NCI-H2171 (cell line): ENCODE results near the gene AARS2.

Experiments
- DNase-seq: peaks from one replicate; lab custom pipeline; 2025; lab: John Stamatoyannopoulos, UW

The AARS2 gene

GRCh38 chr6:44262467-44263353 lies 50.4 kb downstream of the AARS2 start:
- DNase-seq, result no peak

- no peak for DNase-seq
Measured at GRCh38 chr6:44261581-44261980, 51.6 kb downstream of the AARS2 start.

- no peak for DNase-seq
Measured at GRCh38 chr6:44260451-44261297, 52.5 kb downstream of the AARS2 start.

- no peak for DNase-seq
Measured at GRCh38 chr6:44260011-44260410, 53.1 kb downstream of the AARS2 start.

GRCh38 chr6:44258921-44259320 lies 54.2 kb downstream of the AARS2 start:
- DNase-seq, result no peak

GRCh38 chr6:44258325-44258863 lies 54.8 kb downstream of the AARS2 start:
- DNase-seq, result no peak

- DNase-seq, result no peak
Measured at GRCh38 chr6:44257753-44258324, 55.3 kb downstream of the AARS2 start.

- peak; percentile 69 for DNase-seq
Measured at GRCh38 chr6:44257025-44257752, 56.0 kb downstream of the AARS2 start, which contains the start of gene SLC35B2. Gene SLC35B2, minus strand, starts transcription at chr6:44257528. Its CDS starts 118 bp downstream, at chr6:44257410.

GRCh38 chr6:44256775-44257024 lies 56.4 kb downstream of the AARS2 start:
- no peak for DNase-seq

GRCh38 chr6:44255871-44256774 lies 57.0 kb downstream of the AARS2 start:
- DNase-seq, result no peak

GRCh38 chr6:44255105-44255808 lies 57.9 kb downstream of the AARS2 start:
- DNase-seq, result no peak

GRCh38 chr6:44254191-44255104 lies 58.7 kb downstream of the AARS2 start:
- no peak for DNase-seq

GRCh38 chr6:44253307-44254101 lies 59.6 kb downstream of the AARS2 start:
- DNase-seq, result no peak

- no peak for DNase-seq
Measured at GRCh38 chr6:44251576-44252524, 61.3 kb downstream of the AARS2 start.

- DNase-seq, result no peak
Measured at GRCh38 chr6:44250718-44251123, 62.4 kb downstream of the AARS2 start.

- DNase-seq, result no peak
Measured at GRCh38 chr6:44250067-44250717, 63.0 kb downstream of the AARS2 start.
